CD4-positive, alpha-beta T cell (primary cell): Measurements from ENCODE around the gene PDPK1. TPM values are rescaled to one million over a fixed set of nuclear protein-coding genes. Genes with fewer than 3 reads are reported as not detected.

Experiments used
- ATAC-seq: fragments of 200-7000 bp; cut with Tn5 transposase; one replicate; pipeline ENCODE4 v1.10.0; 2022; ENCODE audit warnings: mild to moderate bottlenecking; ENCODE audit not compliant: poor library complexity
- CTCF ChIA-PET: fragments of 350-600 bp; sonication (Branson Sonifier 250); formaldehyde crosslinking; loops from one replicate; lab custom pipeline; 2021; ENCODE audit warnings: antibody characterized with exemption, inconsistent platforms; lab: Charles Lee
- POLR2A ChIA-PET: fragments of 350-600 bp; sonication (Branson Sonifier 250); formaldehyde crosslinking; loops from one replicate; lab custom pipeline; 2021; ENCODE audit warnings: antibody characterized with exemption, inconsistent platforms; lab: Charles Lee
- DNase-seq, 14 experiments: peaks; one replicate each; pipeline ENCODE4 v3.0.0-alpha.2; 2013 to 2020; ENCODE audit warnings: mixed read lengths in 2 of 14
- H3K27ac ChIP-seq, 2 donors: one replicate each; pipeline versions ENCODE4 v1.5.1 to v1.7.0; 2013; ENCODE audit warnings: low read length in 2 of 2, low read depth in 1 of 2, mild to moderate bottlenecking in 1 of 2
- H3K27me3 ChIP-seq, 2 experiments: 1 replicate in 1 of 2; 2 replicates in 1 of 2; pipeline versions ENCODE4 v1.6.1 to v1.7.0; 2013; ENCODE audit warnings: low read length in 2 of 2, control low read depth in 1 of 2, mild to moderate bottlenecking in 1 of 2, moderate library complexity in 1 of 2; ENCODE audit not compliant: insufficient read depth in 2 of 2, control insufficient read depth in 1 of 2
- H3K36me3 ChIP-seq: one replicate; pipeline ENCODE4 v1.6.1; 2013; ENCODE audit warnings: low read length, control low read depth; ENCODE audit not compliant: insufficient read depth
- H3K4me1 ChIP-seq: one replicate; pipeline ENCODE4 v1.6.1; 2013; ENCODE audit warnings: low read length, control low read depth; ENCODE audit not compliant: insufficient read depth
- H3K4me3 ChIP-seq: one replicate; pipeline ENCODE4 v1.5.1; 2013; ENCODE audit warnings: mild to moderate bottlenecking, low read length, moderate library complexity
- H3K9me3 ChIP-seq, 2 experiments: 1 replicate in 1 of 2; 2 replicates in 1 of 2; pipeline versions ENCODE4 v1.6.1 to v1.7.0; 2013; ENCODE audit warnings: low read length in 2 of 2, mild to moderate bottlenecking in 2 of 2, control low read depth in 1 of 2, moderate library complexity in 1 of 2; ENCODE audit not compliant: control insufficient read depth in 1 of 2, insufficient read depth in 1 of 2
- H3K27ac Mint-ChIP-seq: one replicate; pipeline ENCODE4 v1.8.0; 2020; ENCODE audit warnings: mixed read lengths
- H3K27me3 Mint-ChIP-seq: one replicate; pipeline ENCODE4 v1.8.0; 2021; ENCODE audit warnings: mixed read lengths
- H3K36me3 Mint-ChIP-seq: one replicate; pipeline ENCODE4 v1.8.0; 2021; ENCODE audit warnings: low read depth, mixed read lengths
- H3K4me1 Mint-ChIP-seq: one replicate; pipeline ENCODE4 v1.8.0; 2021; ENCODE audit warnings: low read depth, mixed read lengths
- H3K4me3 Mint-ChIP-seq: one replicate; pipeline ENCODE4 v1.8.0; 2020; ENCODE audit warnings: mild to moderate bottlenecking, mixed read lengths
- H3K9me3 Mint-ChIP-seq: one replicate; pipeline ENCODE4 v1.8.0; 2020; ENCODE audit warnings: mixed read lengths
- intact Hi-C, 2 experiments: fragments of 100-400 bp; cut with DNase I in 1 of 2; cut with micrococcal nuclease in 1 of 2; formaldehyde crosslinking; loops; one replicate each; pipeline versions ENCODE4 v1.15.1 to v1.9.0; 2023 to 2025; cut with DNase I, micrococcal nuclease
- total RNA-seq, 174 experiments: library from RNA in 2 of 174; stranded (reverse) in 2 of 174; gene quantifications; one replicate each; pipeline ENCODE4 v1.2.3 and lab custom pipeline; 2021 to 2026
- TF ChIP-seq, protein P1 (sequence below): fragments of 200-600 bp; IDR thresholded peaks from one replicate; pipeline ENCODE4 v1.8.0; 2022; ENCODE audit warnings: antibody characterized with exemption, mild to moderate bottlenecking

The PDPK1 gene
- total RNA-seq, 2 experiments from 2014 or later, result 46.1 to 51.1 TPM

DNA sequence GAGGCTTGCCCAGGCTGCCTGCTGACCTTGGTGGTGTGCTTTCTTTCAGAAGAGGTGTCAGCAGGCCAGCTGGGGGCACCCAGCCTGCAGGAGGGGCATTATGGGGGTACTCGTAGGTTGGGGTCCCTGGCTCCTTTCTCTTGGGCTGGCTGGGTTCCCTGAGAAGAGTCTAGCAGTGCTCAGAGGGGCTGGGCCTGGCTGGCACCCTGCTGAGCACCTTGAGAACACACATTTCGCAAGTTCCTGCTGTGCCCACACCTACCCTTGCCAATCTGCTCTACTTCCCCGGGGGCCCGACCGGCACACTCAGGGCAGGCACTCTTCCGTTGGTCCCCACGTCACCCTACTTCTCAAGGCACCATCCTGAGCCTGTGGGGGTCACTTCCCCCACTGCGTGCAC is 11.7 kb upstream of the PDPK1 start:
- no peak overlapping the region for H3K4me3 ChIP-seq
- ChIA-PET POLR2A (no interaction called here), CTCF (no interaction called here)
- H3K4me3 Mint-ChIP-seq, result peak overlapping the region; percentile 30
- H3K4me1 ChIP-seq, result peaks cover 12% of the 10 kb centered on the region
- no peaks in the 10 kb centered on the region for H3K9me3 ChIP-seq
- TF ChIP-seq, protein P1, sequence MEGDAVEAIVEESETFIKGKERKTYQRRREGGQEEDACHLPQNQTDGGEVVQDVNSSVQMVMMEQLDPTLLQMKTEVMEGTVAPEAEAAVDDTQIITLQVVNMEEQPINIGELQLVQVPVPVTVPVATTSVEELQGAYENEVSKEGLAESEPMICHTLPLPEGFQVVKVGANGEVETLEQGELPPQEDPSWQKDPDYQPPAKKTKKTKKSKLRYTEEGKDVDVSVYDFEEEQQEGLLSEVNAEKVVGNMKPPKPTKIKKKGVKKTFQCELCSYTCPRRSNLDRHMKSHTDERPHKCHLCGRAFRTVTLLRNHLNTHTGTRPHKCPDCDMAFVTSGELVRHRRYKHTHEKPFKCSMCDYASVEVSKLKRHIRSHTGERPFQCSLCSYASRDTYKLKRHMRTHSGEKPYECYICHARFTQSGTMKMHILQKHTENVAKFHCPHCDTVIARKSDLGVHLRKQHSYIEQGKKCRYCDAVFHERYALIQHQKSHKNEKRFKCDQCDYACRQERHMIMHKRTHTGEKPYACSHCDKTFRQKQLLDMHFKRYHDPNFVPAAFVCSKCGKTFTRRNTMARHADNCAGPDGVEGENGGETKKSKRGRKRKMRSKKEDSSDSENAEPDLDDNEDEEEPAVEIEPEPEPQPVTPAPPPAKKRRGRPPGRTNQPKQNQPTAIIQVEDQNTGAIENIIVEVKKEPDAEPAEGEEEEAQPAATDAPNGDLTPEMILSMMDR, result no peak
- peaks cover 58% of the 10 kb centered on the region for H3K36me3 ChIP-seq
- H3K9me3 Mint-ChIP-seq, result no peaks in the 10 kb centered on the region
- DNase-seq, result peak in 1 of 14 experiments; percentile 24
- peak overlapping the region; percentile 4 for H3K27ac Mint-ChIP-seq
- peaks cover under 1% of the 10 kb centered on the region for H3K27me3 Mint-ChIP-seq
- intact Hi-C loops, result no loop called here
- H3K27me3 ChIP-seq, result no peaks in the 10 kb centered on the region
- no peak for ATAC-seq
- H3K36me3 Mint-ChIP-seq, result peaks cover 58% of the 10 kb centered on the region
- H3K27ac ChIP-seq, result no peak overlapping the region
- H3K4me1 Mint-ChIP-seq, result peaks cover 20% of the 10 kb centered on the region

DNA sequence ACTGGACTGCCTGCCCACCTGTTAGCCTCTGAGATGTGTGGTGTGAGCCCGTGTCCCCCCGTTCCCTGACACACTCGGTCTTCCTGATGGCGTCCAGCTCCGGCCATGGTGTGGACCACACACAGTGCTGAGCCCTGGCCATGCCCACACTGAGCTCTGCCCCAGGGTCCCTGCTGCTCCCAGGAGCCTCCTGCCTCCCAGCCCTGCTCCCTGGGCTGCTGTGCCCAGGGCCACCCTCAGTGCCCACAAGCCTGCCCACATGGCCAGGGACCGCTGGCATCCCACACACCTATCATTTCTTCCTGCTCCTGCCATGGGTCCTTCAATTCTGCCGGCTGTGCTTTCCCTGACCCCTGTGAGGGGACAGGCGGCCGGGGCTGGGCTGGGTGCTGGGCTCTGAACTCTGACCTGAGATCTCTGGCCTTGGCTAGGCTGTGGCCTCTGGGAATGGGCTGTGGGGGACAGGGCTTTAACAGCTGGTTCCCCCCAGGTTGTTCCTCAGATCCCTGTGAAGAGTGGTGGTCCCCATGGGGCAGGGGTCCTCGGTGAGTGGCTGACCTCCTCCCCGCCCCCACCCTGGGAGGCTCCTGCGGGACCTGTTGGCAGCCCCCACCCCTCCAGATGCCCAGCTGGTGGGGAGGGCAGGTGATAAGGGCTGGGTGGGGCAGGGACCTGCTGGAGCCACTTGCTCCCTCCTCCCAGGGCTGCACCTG is 10.6 kb upstream of the PDPK1 start:
- peaks cover 14% of the 10 kb centered on the region for H3K4me1 ChIP-seq
- H3K9me3 ChIP-seq, result no peaks in the 10 kb centered on the region
- Mint-ChIP-seq H3K36me3 (peaks cover 65% of the 10 kb centered on the region), H3K4me3 (no peak overlapping the region), H3K4me1 (peaks cover 27% of the 10 kb centered on the region), H3K27me3 (peaks cover under 1% of the 10 kb centered on the region), H3K27ac (no peak overlapping the region), H3K9me3 (no peaks in the 10 kb centered on the region)
- TF ChIP-seq, protein P1, result no peak
- DNase-seq, result peak in 1 of 14 experiments; percentile 31
- ATAC-seq, result no peak
- no peaks in the 10 kb centered on the region for H3K27me3 ChIP-seq
- ChIA-PET POLR2A (no interaction called here), CTCF (no interaction called here)
- intact Hi-C loops, result no loop called here
- no peak overlapping the region for H3K4me3 ChIP-seq
- no peak overlapping the region for H3K27ac ChIP-seq
- peaks cover 58% of the 10 kb centered on the region for H3K36me3 ChIP-seq

DNA sequence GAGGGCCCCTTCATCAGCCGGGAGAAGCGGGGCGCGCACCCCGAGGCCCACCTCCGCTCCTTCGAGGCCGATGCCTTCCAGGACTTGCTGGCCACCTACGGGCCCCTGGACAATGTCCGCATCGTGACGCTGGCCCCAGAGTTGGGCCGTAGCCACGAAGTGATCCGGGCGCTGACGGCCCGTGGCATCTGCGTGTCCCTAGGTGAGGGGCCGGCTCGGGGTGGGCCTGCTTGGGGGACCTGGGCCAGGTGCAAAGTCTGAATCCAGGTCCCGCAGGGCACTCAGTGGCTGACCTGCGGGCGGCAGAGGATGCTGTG is 10.1 kb upstream of the PDPK1 start:
- Histone ChIP-seq H3K36me3 (peaks cover 58% of the 10 kb centered on the region), H3K27me3 (no peaks in the 10 kb centered on the region), H3K4me1 (peaks cover 14% of the 10 kb centered on the region), H3K9me3 (no peaks in the 10 kb centered on the region), H3K4me3 (no peak overlapping the region), H3K27ac (no peak overlapping the region)
- H3K9me3 Mint-ChIP-seq, result no peaks in the 10 kb centered on the region
- DNase-seq (peak in 1 of 14 experiments; percentile 35), ATAC-seq (no peak)
- H3K27ac Mint-ChIP-seq, result no peak overlapping the region
- no peak overlapping the region for H3K4me3 Mint-ChIP-seq
- H3K4me1 Mint-ChIP-seq, result peaks cover 32% of the 10 kb centered on the region
- TF ChIP-seq, protein P1, result no peak
- intact Hi-C loops, result no loop called here
- CTCF ChIA-PET, result no interaction called here
- POLR2A ChIA-PET, result no interaction called here
- H3K36me3 Mint-ChIP-seq, result peaks cover 70% of the 10 kb centered on the region
- H3K27me3 Mint-ChIP-seq, result peaks cover 6% of the 10 kb centered on the region
